HG03575 (cell line): Measurements from ENCODE around the gene HMX1.

Experiments
- ATAC-seq: cut with Tn5 transposase; IDR thresholded peaks from one replicate; pipeline ENCODE4 v1.9.1; 2021; ENCODE audit not compliant: unreplicated experiment, insufficient number of reproducible peaks, low FRiP score; ENCODE audit errors: extremely low read depth

Gene HMX1

DNA sequence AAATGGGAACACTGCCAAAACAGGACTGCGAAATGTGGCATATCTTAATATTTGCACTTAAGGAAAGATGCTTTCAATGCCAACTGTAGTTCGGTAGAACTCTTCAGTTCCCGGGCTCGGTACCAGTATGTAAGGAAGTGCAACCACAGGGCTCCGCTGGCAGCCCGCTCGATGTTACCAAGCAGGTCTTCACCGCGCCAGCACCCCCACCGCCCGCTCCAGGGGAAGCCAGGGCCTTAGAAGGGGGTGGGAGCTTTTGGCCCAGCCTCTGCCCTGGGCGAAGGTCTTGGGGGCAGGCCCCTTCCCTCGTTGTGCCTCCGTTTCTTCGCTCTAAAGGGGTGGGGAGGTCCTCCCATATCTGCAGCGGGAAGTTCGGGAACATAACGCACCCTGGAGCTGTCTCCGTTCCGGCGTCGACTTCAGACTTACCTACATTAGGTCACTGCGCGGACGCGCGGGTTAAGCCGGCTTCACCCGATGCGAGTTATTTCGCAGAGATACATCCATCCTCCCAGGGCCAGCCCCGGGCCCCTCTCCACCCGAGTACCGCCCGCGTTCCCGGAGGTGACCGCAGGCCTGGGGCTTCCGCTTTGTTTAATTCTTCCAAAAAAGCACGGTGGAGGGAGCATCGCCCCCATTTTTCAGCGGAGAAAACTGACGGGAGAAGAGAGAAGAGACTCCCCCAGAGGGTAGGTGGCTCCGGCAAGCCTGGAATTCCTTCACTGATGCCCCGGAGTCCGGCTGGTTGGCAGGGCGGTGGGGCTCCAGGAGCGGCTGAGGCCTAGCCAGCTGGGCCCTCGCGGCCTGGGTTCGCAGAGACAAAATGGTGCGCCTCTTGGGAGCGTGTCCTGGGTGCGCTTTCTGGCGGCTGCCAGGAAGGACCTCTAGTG lies 1.0 kb upstream of the HMX1 start:
- ATAC-seq, result no peak

DNA sequence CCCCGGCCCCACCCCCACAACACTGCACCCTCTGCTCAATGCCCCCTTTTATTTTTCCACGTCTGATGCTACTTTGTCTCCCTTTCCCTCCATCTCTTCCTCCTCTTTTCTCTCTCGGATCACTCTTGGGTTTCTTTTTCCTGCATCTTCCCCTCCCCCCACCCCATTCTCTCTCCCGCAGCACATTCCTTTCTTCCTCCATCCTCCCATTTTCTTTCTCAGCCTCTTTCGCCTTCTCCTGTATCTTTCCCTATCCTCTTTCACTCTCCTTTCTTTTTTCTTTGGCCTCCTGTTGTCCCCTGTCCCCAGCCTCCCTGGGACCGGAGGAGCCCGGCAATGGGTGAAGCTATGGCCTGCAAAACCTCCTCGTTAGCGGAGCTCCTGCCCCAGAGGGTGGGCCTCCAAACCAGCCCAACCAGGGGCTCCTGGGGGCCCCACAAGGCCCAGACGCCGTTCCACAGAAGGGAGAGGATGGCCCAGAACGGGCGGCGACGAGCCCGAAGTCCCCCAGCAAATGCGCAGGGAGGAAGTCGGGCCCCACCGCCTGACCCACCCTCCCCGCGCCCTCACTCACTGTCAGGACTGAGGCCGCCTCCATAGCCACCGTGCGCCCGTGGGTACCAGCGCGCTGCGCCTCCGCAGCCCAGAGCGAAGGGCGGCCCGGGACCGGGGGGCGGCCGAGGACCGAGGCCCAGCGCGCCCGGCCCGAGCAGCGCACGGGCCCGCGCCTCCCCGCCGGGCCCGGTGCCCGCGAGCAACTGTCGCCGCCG lies 807 bp downstream of the HMX1 start:
- no peak for ATAC-seq

DNA sequence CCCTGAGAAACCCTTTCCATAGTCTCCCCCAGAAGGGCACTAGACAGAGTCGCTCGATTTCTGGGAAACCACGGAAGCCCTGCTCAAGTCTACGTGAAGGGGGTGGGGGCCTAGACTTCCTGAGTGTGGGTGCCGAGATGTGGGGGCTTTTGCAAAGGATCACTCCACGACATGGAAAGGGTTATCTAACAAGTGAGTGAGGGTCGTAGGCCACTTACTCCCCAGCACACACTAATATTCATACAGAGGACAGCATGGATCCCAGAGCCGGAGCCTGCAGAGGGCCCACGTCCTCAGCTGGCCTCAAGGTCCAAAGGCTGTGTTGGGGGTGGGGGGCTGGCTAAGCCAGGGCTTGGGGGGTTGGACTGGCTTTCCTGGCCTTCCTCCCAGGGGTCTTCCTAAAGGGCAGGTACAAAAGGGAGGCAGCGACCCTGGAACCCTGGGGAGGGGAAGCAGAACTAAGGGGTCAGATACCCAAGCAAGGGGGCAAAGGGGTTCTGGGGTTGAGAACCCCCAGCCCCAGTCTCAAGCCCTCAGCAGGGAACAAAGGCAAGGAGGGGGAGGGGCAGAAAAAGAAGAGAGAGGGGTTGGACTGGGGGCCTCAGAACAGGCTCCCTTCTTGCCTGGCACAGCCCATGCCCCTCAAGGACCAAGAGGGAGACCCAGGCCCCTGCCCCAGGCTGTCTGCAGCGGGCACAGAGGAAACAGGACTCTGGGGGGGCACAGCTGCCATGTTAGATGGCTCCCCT lies 1.6 kb downstream of the HMX1 start:
- no peak for ATAC-seq

DNA sequence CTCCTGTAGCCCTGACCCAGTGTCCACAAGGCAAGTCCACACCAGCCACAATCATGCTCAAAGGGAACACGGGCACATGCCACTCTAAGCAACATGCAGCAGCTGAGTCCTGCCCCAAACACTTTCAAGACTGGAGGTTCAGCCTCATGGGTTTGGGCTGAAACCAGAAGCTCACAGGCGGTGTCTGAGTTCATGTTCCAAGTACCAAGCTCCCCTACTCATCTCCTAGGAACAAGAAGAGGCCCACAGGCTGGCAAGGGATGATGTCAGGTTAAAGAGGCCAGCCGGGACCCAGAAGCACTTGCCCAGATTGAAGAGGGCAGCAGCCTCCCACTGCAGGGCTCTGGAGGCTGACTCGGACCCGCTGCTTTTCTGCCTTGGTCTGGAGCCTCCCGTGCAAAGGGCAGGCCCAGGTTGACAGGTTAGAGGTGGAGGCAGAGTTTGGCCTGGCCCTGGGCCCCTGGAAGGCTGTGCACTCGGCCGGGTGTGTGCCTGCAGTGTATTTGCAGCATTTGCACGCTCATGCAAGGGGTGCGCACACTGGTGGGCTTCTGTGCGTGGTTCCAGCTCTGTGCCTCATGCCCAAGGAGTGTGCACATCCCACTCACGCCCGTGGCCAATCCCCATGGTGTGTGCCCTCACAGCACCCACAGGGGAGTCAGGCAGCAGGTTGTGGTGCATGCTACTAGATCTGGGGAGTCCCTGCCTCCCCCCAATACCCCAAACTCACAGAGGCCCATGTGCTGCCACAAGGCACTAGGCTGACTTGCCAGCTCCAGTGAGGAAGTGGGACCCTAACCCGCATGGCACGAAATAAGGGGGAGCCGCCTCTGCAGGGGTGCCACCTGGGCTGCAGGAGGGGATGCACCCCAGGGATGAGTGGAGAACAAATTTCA lies 2.4 kb downstream of the HMX1 start:
- ATAC-seq, result no peak

DNA sequence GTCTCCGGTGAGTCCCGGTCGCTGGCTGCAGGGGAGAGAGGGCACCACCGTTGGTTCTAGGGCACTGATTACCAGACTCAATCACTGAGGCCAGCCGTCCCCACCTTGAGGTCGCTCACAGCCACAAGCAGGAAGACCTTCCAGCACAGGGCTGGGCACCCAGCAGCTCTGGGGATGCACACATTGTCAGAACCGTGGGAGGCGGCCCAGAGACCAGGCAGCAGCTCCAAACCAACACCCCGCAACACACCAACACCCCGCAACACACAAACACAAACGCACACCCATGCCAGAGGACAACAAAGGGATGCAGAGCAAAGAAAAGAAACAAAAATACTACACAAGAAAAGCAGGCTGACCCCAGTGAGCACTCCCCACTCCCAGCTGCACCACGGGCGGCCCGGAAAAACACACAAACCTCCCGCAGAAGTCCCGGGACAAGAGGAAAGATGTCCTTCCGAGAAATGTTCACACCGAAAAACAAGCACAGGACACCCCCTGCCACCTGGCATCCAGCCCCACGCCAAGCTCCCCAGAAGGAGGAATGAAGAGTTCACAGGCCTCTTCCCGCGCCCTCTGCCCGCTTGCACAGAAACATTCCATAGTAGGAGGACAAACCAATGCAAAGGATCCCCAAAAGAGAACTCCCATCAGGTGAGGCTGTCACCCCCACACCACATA lies 3.2 kb downstream of the HMX1 start:
- ATAC-seq, result no peak

DNA sequence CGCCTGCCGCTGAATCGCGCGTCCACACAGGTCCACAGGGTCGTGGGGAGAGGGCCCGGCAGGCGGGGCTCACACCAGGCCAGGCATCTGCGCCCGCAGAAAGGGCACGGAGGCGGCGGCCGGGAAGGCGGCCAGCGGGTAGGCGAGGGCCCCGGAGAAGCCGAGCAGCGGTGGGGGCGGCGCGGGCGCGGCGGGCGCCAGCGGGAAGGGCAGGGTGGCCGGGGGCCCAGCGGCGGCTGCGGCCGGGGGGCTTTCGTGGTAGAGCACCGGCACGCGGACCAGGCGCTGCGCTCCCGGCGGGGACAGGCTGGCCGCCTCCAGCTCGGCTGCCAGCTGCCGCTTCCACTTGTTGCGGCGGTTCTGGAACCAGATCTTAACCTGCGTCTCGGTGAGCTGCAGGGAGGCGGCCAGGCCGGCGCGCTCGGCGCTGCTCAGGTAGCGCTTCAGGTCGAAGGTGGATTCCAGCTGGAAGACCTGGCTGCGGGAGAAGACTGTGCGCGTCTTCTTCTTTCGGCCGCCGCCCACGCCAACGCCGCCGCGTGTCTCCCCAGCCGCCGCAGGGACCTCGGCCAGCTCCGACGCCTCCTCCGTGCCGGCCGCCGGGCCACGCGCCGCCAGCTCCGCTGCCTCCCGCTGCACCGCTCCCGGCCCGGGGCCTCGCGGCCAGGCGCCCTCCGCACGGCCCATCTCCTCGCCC lies 3.9 kb downstream of the HMX1 start:
- ATAC-seq, result no peak

DNA sequence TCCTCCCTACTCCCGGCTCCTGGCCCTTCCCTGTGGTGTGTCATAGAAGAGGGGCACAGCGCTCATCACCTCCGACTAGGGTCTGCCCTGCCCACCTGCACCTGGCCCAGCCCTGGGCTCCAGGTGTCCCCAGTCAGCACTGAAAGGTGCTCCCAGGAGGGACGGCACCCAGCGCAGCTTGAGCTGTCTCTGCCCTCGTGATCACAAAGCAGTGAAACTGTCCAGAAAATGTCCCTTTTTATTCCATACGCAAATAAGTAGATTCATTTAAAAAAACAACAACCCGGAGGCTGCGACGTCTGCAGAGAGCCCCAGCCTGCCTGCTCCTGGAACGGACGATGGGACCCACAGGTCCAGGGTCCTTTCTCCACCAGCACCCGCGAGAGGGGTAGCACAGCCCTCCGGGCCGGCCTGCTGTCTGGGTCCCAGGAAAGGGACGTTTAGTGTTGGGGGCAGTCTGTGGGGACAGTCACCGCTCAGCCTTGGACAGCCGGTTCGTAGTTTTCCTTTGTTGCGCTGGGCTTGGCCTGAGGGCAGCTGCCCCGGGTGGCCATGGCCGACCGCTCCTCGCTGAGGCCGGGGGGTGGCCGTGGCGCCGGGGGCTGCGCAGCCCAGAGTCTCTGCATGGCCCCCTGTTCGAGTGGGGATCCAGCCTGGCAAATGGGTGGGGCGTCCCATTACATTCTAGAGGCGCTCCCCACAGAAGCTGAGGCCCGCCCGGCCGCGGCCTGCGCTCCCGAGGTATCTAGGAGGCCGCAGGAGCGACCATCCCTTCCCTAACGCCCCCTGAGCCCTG lies 4.6 kb downstream of the HMX1 start:
- no peak for ATAC-seq

DNA sequence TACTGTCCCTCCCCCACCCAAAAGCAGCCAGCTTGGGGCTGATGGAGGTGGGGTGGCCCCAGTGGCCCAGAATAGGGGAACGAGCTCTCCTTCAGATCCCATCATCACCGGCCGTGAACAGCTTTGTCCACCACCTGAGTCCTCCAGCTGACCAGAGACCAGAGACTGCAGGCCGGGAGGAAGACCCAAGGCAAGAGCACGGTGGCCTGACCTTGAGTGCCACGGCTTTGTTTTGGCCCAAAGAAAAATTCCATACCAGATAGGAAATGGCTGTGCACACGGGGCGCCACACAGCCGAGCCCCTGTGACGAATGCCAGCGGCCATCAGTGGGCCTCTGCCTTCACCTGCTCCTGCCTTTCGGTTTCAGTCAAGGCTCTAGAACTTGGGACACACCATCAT lies 5.2 kb downstream of the HMX1 start:
- no peak for ATAC-seq

DNA sequence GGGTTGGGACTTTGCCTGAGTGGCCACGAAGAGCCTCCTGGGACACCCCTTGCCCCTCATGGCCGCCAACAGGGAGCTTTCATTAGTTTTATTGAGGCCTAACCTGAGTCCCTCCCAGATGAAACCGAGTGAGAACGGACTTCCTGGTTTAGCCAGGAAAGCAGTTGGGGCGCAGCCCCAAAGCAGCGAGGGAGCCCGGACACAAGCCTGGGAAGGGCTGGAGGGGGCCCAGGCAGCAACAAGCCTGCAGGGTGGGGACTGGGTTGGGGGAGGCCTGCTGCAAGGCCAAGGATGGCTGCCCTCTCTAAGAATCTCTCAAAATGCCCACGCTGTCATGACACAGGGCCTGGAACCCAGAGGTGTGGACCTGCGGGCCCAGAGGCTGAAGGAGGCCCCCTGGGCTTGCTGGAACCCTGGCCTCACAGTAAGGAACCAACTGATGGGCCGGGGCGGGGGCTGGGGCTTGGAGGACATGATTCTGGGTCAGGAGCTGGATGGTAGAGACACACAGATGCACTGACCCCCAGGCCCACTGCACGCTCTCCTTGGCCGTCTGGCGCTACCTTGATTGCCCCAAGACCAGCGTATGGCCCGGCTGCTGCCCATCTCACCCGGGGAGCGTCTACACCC lies 5.8 kb downstream of the HMX1 start:
- no peak for ATAC-seq

DNA sequence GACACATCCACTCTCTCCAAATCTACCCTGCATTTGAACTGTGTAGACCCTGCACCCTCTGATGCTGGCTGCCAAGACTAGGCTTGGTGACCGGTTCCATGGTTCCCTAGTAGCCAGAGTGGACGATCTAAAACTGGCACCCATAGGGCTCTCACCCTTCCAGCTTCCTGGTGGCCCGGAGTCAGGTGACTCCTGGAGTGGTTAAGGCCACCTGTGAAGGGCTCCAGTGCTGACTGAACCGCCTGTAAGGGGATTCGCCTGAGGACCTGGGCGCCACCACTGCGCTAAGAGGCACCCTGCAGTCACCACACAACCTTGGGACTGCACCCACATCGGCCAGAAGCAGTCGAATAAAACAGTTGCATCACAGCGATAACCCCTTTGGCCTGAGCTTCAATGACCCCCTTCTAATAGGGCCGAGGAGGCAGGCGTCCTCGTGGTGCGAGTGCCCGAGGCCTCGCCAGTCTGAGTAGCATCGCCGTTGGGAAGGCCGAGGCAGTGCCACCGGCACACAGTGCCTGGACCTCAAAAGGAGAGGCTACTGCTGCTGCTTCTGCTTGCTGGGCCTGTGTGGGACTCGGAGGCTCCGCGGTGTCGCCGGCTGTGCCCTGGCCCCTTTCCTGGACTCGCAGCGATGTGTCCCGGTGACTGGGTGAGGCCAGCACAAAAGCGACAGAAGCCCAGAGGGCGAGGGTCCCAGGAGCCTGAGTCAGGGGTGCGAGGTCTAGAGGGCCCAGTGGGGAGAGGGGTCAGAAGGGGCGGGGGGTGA lies 6.5 kb downstream of the HMX1 start:
- no peak for ATAC-seq

DNA sequence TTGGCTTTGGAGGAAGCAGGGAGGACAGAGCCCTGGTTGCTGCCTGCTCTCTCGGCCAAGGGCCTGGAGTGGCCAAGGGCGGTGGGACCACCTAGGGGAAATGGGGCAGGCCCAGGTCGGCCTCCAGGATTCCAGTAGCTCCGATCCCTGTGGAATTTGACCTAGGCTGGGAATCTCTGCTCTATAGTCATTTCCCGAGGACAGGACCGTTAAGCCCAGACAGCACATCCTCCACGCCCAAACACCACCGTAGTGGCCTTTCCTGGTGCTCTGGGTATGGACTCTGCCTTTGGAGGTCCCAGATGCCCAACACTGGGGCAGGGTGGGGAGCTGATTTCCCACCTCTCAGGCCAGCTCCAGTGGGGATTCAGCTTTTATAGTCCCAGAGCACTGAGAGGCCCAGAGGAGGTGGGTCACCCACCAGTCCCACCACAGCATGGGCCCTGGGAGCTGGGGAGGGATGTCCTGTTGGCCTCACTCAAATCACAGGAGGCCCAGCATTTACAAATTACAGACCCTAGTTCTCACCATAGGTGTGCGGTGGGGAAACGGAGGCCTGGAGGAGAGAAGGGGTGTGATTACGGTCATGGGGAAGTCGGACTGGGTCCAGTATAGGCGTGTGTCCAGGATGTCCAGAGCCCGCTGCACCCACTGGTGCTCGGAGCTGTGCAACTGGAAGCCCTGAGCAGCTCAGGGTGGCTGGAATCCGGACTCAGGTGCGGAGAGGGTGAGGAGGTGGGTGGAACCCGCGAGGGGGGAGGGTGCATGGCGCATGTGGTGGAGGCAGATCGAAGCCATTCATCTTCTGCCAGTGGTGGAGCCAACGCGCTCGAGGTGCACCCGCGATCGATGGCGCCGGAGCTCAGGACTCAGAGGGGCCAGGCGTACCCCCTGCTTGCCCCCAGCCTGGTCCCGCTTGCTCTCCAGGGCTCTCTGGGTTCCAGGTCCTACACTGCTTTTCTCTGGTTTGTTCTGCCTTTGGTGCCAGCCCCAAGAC lies 7.7 kb downstream of the HMX1 start:
- no peak for ATAC-seq

DNA sequence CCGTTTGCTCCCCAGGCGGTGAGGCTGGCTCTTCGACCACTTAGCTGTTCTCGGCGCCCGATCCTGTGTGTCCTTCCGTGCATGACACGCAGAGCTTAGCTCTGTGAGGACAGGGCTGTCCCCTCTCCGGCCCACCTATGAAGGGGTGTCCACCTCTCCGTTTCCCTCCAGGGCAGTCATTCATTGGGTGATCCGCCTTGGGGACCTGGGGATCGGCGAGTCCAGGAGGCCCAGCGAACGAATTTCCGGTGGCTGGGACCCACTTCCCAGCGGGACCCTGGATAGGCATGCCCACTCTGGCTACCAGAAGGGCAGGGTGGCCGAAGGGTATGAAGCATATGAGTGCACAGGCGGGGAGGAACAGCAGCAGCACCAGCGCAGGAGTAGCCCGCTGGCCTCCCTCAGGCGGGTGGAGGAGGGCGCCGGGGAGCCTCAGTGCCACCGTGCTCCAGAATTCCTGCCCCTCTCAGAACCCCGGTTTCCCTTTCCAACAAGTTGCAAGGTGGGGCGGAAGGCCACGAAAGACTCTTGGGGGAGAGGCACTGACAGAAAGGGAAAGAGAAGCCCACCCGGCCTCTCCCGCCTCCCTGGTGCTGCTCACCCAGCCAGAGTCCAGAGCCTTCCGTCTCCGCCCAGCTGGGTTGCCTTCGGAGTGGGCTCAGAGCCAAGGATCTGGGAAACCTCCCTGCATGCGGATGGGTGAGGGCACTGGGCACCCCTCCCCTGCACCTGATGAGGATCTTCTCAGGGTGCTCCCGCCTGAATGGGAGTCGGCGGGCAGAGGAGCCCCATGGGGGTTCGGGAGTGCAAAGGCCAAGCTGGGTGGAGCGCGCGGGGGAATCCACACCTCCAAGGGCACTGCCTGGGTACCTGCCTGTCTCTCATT lies 8.6 kb downstream of the HMX1 start:
- no peak for ATAC-seq

DNA sequence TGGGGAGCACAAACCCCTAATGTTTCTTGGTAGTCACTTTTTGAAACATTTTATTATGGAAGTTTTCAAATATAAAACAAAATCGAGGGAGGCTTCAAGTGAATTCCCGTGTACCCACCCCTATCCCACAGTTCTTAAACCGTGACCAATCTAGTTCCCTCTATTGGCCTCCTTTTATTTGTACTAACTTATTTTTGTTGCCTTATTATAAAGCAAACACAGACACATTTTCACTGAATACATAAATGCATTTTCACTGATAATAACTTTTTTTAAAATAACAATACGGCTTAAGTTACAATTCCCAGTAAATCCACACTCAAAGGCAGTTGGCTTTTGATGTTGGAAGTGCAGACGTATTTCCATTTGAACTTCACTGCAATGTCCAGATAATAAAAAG lies 9.3 kb downstream of the HMX1 start:
- no peak for ATAC-seq
